OCI-LY3 (cell line): ENCODE measurements around the gene NOC2L.

Experiments
- EZH2phosphoT487 ChIP-seq: fragments of 200-600 bp; shearing (Covaris generic); IDR thresholded peaks from 2 replicates; pipeline ENCODE4 v1.6.1; 2018; ENCODE audit warnings: antibody characterized with exemption, mixed run types, low read depth
- TF ChIP-seq, protein P1 (sequence below): fragments of 200-600, 300-600 bp; sonication (generic); IDR thresholded peaks from 2 replicates; pipeline ENCODE4 v1.5.1; 2014; ENCODE audit warnings: antibody characterized with exemption, low read length, low read depth

DNA sequence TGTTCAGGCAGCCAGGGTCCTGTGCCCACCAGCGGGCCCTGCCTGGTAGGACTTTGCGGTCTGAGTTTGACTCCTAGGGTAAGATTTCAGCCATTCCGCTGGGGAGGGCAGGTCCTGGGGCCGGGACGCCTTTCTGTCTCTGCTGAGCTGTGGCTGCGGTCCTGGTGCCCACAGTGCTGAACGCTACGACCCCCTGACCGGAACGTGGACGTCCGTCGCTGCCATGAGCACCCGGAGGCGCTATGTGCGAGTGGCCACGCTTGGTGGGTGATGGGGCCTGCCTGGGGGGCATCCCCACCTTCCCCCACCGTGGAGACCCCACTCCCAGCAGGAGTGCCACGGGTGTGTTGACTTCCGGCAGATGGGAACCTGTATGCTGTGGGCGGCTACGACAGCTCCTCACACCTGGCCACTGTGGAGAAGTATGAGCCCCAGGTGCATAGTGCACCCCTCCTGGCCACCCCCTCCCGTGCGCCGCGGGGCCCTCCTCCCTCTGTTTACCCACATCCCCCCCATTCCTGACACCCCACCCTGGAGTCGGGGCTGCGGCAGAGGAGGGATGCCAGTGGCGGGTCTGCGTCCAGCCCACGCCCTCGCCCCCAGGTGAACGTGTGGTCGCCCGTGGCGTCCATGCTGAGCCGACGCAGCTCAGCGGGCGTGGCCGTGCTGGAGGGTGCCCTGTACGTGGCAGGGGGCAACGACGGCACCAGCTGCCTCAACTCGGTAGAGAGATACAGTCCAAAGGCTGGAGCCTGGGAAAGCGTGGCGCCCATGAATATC, 4.9 kb upstream of the NOC2L start:
- no peak for TF ChIP-seq EZH2phosphoT487
- TF ChIP-seq, protein P1, sequence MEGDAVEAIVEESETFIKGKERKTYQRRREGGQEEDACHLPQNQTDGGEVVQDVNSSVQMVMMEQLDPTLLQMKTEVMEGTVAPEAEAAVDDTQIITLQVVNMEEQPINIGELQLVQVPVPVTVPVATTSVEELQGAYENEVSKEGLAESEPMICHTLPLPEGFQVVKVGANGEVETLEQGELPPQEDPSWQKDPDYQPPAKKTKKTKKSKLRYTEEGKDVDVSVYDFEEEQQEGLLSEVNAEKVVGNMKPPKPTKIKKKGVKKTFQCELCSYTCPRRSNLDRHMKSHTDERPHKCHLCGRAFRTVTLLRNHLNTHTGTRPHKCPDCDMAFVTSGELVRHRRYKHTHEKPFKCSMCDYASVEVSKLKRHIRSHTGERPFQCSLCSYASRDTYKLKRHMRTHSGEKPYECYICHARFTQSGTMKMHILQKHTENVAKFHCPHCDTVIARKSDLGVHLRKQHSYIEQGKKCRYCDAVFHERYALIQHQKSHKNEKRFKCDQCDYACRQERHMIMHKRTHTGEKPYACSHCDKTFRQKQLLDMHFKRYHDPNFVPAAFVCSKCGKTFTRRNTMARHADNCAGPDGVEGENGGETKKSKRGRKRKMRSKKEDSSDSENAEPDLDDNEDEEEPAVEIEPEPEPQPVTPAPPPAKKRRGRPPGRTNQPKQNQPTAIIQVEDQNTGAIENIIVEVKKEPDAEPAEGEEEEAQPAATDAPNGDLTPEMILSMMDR: no peak
